HEK293 (cell line): Measurements from ENCODE around the gene PSMG2.

Experiments
- CTCF ChIA-PET: fragments of 350-600 bp; formaldehyde crosslinking; extraction: SDS; loops from one replicate; lab custom pipeline; 2021; ENCODE audit warnings: antibody characterized with exemption; lab: Yijun Ruan, JAX
- POLR2A ChIA-PET: fragments of 300-600 bp; formaldehyde crosslinking; extraction: SDS; loops from one replicate; lab custom pipeline; 2020; ENCODE audit warnings: antibody characterized with exemption, inconsistent platforms; lab: Yijun Ruan, JAX
- H3K27ac ChIP-seq: fragments of 200-500 bp; sonication (Bioruptor generic); 2 replicates; pipeline ENCODE4 v1.5.1; 2014; ENCODE audit warnings: low read depth, low read length, control low read depth, inconsistent platforms; ENCODE audit errors: extremely low read depth
- H3K36me3 ChIP-seq, 2 experiments: fragments of 200-500 bp in 1 of 2; sonication (Bioruptor generic) in 1 of 2; 1 replicate in 1 of 2; 2 replicates in 1 of 2; pipeline ENCODE4 v1.5.1; 2014 to 2017; ENCODE audit warnings: inconsistent platforms in 2 of 2, low read length in 2 of 2; ENCODE audit not compliant: control insufficient read depth in 2 of 2, insufficient read depth in 1 of 2
- H3K4me1 ChIP-seq: fragments of 200-500 bp; sonication (Bioruptor generic); 2 replicates; pipeline ENCODE4 v1.5.1; 2014; ENCODE audit warnings: mild to moderate bottlenecking, low read length, inconsistent platforms; ENCODE audit not compliant: control insufficient read depth, insufficient read depth
- H3K4me3 ChIP-seq: 2 replicates; pipeline ENCODE4 v1.5.1; 2011; ENCODE audit warnings: low read depth, mild to moderate bottlenecking, control low read depth, low read length, moderate library complexity
- H3K9me3 ChIP-seq: fragments of 200-500 bp; sonication (Bioruptor generic); 2 replicates; pipeline ENCODE4 v1.5.1; 2014; ENCODE audit warnings: low read depth, low read length, inconsistent platforms; ENCODE audit not compliant: control insufficient read depth, insufficient read depth
- GLIS1 ChIP-seq: fragments of 450-650 bp; formaldehyde crosslinking; IDR thresholded peaks from 2 replicates; pipeline ENCODE4 v1.5.1; 2016; ENCODE audit warnings: missing biosample characterization, missing genetic modification characterization
- MEIS1 ChIP-seq: sonication (generic); formaldehyde crosslinking; IDR thresholded peaks from 2 replicates; pipeline ENCODE4 v1.8.1; 2022; ENCODE audit warnings: missing genetic modification reagents, mild to moderate bottlenecking, borderline replicate concordance
- ZFHX2 ChIP-seq: fragments of 450-650 bp; formaldehyde crosslinking; conservative IDR thresholded peaks from 2 replicates; pipeline ENCODE4 v1.5.1; 2016; ENCODE audit warnings: missing biosample characterization, missing genetic modification characterization
- ZNF221 ChIP-seq: fragments of 450-650 bp; formaldehyde crosslinking; IDR thresholded peaks from 2 replicates; pipeline ENCODE4 v1.5.1; 2017; ENCODE audit warnings: missing biosample characterization, missing genetic modification characterization, borderline replicate concordance
- ZNF423 ChIP-seq: fragments of 450-650 bp; formaldehyde crosslinking; IDR thresholded peaks from 2 replicates; pipeline ENCODE4 v1.5.1; 2016; ENCODE audit warnings: missing biosample characterization, missing genetic modification characterization
- ZNF514 ChIP-seq: fragments of 450-650 bp; formaldehyde crosslinking; IDR thresholded peaks from 2 replicates; pipeline ENCODE4 v1.5.1; 2016; ENCODE audit warnings: missing biosample characterization, missing genetic modification characterization
- ZNF549 ChIP-seq: fragments of 450-650 bp; IDR thresholded peaks from 2 replicates; pipeline ENCODE4 v1.5.1; 2018; ENCODE audit warnings: missing biosample characterization, missing genetic modification characterization, mild to moderate bottlenecking, inconsistent platforms, moderate library complexity
- ZNF558 ChIP-seq: fragments of 450-650 bp; formaldehyde crosslinking; IDR thresholded peaks from 2 replicates; pipeline ENCODE4 v1.5.1; 2016; ENCODE audit warnings: missing biosample characterization, missing genetic modification characterization
- ZNF600 ChIP-seq: fragments of 450-650 bp; formaldehyde crosslinking; IDR thresholded peaks from 2 replicates; pipeline ENCODE4 v1.5.1; 2016; ENCODE audit warnings: missing biosample characterization, missing genetic modification characterization
- ZNF629 ChIP-seq: fragments of 450-650 bp; formaldehyde crosslinking; IDR thresholded peaks from 2 replicates; pipeline ENCODE4 v1.5.1; 2017; ENCODE audit warnings: missing biosample characterization, missing genetic modification characterization
- ZNF664 ChIP-seq: fragments of 450-650 bp; formaldehyde crosslinking; IDR thresholded peaks from 2 replicates; pipeline ENCODE4 v1.5.1; 2016; ENCODE audit warnings: missing biosample characterization, missing genetic modification characterization
- ZNF670 ChIP-seq: fragments of 450-650 bp; formaldehyde crosslinking; IDR thresholded peaks from 2 replicates; pipeline ENCODE4 v1.5.1; 2016; ENCODE audit warnings: missing biosample characterization, missing genetic modification characterization, low read depth
- ZNF747 ChIP-seq: fragments of 450-650 bp; formaldehyde crosslinking; IDR thresholded peaks from 2 replicates; pipeline ENCODE4 v1.5.1; 2016; ENCODE audit warnings: missing biosample characterization, missing genetic modification characterization
- ZNF76 ChIP-seq: fragments of 450-650 bp; formaldehyde crosslinking; IDR thresholded peaks from 2 replicates; pipeline ENCODE4; 2016; ENCODE audit warnings: low read depth, missing biosample characterization, missing genetic modification characterization, borderline replicate concordance
- ZNF777 ChIP-seq: fragments of 450-650 bp; formaldehyde crosslinking; IDR thresholded peaks from 2 replicates; pipeline ENCODE4 v1.5.1; 2017; ENCODE audit warnings: missing biosample characterization, missing genetic modification characterization, borderline replicate concordance
- ZNF785 ChIP-seq: fragments of 450-650 bp; formaldehyde crosslinking; IDR thresholded peaks from 2 replicates; pipeline ENCODE4 v1.5.1; 2016; ENCODE audit warnings: missing biosample characterization, missing genetic modification characterization
- TF ChIP-seq, protein P1 (sequence below): fragments of 450-650 bp; formaldehyde crosslinking; IDR thresholded peaks from 2 replicates; pipeline ENCODE4 v1.5.1; 2016; ENCODE audit warnings: missing biosample characterization, missing genetic modification characterization, borderline replicate concordance
- TF ChIP-seq, protein P2 (sequence below): fragments of 450-650 bp; formaldehyde crosslinking; IDR thresholded peaks from 2 replicates; pipeline ENCODE4 v1.5.1; 2016; ENCODE audit warnings: missing biosample characterization, missing genetic modification characterization
- TF ChIP-seq, protein P3 (sequence below): fragments of 450-650 bp; formaldehyde crosslinking; IDR thresholded peaks from 2 replicates; pipeline ENCODE4 v1.5.1; 2016; ENCODE audit warnings: missing biosample characterization, missing genetic modification characterization
- TF ChIP-seq, protein P4 (sequence below): fragments of 450-650 bp; formaldehyde crosslinking; IDR thresholded peaks from 2 replicates; pipeline ENCODE4 v1.5.0; 2017; ENCODE audit warnings: missing biosample characterization, missing genetic modification characterization, borderline replicate concordance

PSMG2 gene

DNA sequence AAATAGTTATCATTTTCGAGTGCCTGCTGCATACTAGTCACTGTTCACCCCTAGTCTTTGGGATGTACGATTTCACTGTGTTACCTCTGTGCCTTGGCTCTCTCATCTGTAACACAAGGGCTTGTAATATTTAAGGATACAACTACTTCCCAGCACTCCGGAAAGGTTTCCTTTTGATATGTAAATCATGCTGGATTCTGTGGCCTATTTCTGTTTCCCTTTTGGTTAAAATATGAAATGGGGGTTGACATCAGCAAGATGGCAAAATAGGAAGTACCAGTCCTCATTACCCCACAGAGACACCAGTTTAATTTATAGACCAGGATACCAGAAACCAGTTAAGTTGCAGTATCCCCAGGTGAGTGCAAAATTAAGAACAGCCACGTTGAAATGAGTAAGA, 23.5 kb downstream of the PSMG2 start:
- Histone ChIP-seq H3K9me3 (no peaks in the 10 kb centered on the region), H3K4me1 (no peaks in the 10 kb centered on the region), H3K4me3 (no peak overlapping the region), H3K27ac (no peak overlapping the region), H3K36me3 (peaks cover 32 to 46% of the 10 kb centered on the region in 2 experiments)
- ChIA-PET POLR2A (interaction anchor here (1.4 kb wide), 1 partner anchor 208 kb away, joined by 5 read pairs; no protein-coding TSS in a partner anchor), CTCF (interaction anchor here (0.6 to 16.2 kb wide), 22 partner anchors 12 to 837 kb away, joined by 3 to 224 read pairs (median 5); no protein-coding TSS in a partner anchor)
- no peak for TF ChIP-seq ZNF221
- TF ChIP-seq, protein P1, sequence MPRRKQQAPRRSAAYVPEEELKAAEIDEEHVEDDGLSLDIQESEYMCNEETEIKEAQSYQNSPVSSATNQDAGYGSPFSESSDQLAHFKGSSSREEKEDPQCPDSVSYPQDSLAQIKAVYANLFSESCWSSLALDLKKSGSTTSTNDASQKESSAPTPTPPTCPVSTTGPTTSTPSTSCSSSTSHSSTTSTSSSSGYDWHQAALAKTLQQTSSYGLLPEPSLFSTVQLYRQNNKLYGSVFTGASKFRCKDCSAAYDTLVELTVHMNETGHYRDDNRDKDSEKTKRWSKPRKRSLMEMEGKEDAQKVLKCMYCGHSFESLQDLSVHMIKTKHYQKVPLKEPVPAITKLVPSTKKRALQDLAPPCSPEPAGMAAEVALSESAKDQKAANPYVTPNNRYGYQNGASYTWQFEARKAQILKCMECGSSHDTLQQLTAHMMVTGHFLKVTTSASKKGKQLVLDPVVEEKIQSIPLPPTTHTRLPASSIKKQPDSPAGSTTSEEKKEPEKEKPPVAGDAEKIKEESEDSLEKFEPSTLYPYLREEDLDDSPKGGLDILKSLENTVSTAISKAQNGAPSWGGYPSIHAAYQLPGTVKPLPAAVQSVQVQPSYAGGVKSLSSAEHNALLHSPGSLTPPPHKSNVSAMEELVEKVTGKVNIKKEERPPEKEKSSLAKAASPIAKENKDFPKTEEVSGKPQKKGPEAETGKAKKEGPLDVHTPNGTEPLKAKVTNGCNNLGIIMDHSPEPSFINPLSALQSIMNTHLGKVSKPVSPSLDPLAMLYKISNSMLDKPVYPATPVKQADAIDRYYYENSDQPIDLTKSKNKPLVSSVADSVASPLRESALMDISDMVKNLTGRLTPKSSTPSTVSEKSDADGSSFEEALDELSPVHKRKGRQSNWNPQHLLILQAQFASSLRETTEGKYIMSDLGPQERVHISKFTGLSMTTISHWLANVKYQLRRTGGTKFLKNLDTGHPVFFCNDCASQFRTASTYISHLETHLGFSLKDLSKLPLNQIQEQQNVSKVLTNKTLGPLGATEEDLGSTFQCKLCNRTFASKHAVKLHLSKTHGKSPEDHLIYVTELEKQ (tag by site-specific recombination): no peak
- TF ChIP-seq, protein P2, sequence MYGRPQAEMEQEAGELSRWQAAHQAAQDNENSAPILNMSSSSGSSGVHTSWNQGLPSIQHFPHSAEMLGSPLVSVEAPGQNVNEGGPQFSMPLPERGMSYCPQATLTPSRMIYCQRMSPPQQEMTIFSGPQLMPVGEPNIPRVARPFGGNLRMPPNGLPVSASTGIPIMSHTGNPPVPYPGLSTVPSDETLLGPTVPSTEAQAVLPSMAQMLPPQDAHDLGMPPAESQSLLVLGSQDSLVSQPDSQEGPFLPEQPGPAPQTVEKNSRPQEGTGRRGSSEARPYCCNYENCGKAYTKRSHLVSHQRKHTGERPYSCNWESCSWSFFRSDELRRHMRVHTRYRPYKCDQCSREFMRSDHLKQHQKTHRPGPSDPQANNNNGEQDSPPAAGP (tag by site-specific recombination): no peak
- no peak for TF ChIP-seq ZNF777 (tag by site-specific recombination)
- TF ChIP-seq ZNF423 (tag by site-specific recombination): no peak
- TF ChIP-seq ZNF514 (tag by site-specific recombination): no peak
- TF ChIP-seq ZNF629 (tag by site-specific recombination): no peak
- TF ChIP-seq ZNF549 (tag by site-specific recombination): no peak
- TF ChIP-seq, protein P3, sequence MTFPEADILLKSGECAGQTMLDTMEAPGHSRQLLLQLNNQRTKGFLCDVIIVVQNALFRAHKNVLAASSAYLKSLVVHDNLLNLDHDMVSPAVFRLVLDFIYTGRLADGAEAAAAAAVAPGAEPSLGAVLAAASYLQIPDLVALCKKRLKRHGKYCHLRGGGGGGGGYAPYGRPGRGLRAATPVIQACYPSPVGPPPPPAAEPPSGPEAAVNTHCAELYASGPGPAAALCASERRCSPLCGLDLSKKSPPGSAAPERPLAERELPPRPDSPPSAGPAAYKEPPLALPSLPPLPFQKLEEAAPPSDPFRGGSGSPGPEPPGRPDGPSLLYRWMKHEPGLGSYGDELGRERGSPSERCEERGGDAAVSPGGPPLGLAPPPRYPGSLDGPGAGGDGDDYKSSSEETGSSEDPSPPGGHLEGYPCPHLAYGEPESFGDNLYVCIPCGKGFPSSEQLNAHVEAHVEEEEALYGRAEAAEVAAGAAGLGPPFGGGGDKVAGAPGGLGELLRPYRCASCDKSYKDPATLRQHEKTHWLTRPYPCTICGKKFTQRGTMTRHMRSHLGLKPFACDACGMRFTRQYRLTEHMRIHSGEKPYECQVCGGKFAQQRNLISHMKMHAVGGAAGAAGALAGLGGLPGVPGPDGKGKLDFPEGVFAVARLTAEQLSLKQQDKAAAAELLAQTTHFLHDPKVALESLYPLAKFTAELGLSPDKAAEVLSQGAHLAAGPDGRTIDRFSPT (tag by site-specific recombination): no peak
- TF ChIP-seq, protein P4, sequence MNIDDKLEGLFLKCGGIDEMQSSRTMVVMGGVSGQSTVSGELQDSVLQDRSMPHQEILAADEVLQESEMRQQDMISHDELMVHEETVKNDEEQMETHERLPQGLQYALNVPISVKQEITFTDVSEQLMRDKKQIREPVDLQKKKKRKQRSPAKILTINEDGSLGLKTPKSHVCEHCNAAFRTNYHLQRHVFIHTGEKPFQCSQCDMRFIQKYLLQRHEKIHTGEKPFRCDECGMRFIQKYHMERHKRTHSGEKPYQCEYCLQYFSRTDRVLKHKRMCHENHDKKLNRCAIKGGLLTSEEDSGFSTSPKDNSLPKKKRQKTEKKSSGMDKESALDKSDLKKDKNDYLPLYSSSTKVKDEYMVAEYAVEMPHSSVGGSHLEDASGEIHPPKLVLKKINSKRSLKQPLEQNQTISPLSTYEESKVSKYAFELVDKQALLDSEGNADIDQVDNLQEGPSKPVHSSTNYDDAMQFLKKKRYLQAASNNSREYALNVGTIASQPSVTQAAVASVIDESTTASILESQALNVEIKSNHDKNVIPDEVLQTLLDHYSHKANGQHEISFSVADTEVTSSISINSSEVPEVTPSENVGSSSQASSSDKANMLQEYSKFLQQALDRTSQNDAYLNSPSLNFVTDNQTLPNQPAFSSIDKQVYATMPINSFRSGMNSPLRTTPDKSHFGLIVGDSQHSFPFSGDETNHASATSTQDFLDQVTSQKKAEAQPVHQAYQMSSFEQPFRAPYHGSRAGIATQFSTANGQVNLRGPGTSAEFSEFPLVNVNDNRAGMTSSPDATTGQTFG (tag by site-specific recombination): no peak
- no peak for TF ChIP-seq ZNF558
- TF ChIP-seq ZNF747 (tag by site-specific recombination): no peak
- no peak for TF ChIP-seq ZFHX2 (tag by site-specific recombination)
- TF ChIP-seq ZNF785 (tag by site-specific recombination): no peak
- no peak for TF ChIP-seq GLIS1 (tag by site-specific recombination)
- TF ChIP-seq ZNF664 (tag by site-specific recombination): no peak
- TF ChIP-seq ZNF76 (tag by site-specific recombination): no peak
- no peak for TF ChIP-seq MEIS1
- TF ChIP-seq ZNF600 (tag by site-specific recombination): no peak
- no peak for TF ChIP-seq ZNF670 (tag by site-specific recombination)
